Gastroesophageal sphincter (tissue), 3 donors: ENCODE data around the gene BUD31.

ENCODE experiments used
- CTCF ChIP-seq, 4 experiments: fragments of 200-600 bp in 2 of 4; fragments of 450-650 bp in 2 of 4; sonication (generic) in 1 of 4; IDR thresholded peaks; one replicate each; pipeline ENCODE4 v1.5.1; 2017 to 2019; ENCODE audit warnings: antibody characterized with exemption in 4 of 4, mild to moderate bottlenecking in 2 of 4, moderate library complexity in 2 of 4
- EP300 ChIP-seq: sonication (generic); formaldehyde crosslinking; IDR thresholded peaks from one replicate; pipeline ENCODE4 v1.6.1; 2017; ENCODE audit warnings: antibody characterized with exemption, mild to moderate bottlenecking
- POLR2A ChIP-seq, 2 donors: fragments of 450-650 bp; IDR thresholded peaks; one replicate each; pipeline ENCODE4 v1.6.1; 2017; ENCODE audit warnings: antibody characterized with exemption in 2 of 2, mild to moderate bottlenecking in 2 of 2, moderate library complexity in 1 of 2
- POLR2AphosphoS5 ChIP-seq: sonication (generic); formaldehyde crosslinking; IDR thresholded peaks from one replicate; pipeline ENCODE4 v1.6.1; 2017; ENCODE audit warnings: antibody characterized with exemption

DNA sequence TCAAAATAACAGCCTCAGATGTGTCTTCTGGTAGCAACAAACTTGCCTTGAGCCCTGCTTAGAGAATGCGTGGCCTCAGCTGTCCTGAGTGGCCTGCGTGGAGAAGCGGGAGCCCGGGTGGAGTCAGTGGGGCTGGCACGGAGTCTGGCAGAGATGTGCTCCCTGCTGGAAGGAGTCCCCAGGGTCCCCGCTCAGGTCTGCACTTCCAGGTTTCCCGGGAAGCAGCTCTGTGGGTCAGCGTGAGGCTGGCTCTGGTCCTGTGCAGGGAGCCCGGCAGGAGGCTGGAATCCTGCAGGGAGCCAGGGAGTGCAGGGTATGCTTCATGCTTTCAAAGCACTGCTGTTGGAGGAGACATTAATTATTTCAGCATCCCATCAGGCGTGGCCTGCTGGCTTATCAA is 40.1 kb downstream of the BUD31 start:
- TF ChIP-seq EP300 (no peak), POLR2A (IDR thresholded peaks at IDR 0.05) (no peak), CTCF (IDR thresholded peaks at IDR 0.05) (no peak), POLR2AphosphoS5 (no peak)
